HG03097 (cell line): ENCODE measurements around the gene TSPAN5.
A peak's percentile ranks its signal among the peaks of the same experiment; 100 is the strongest.
"Not testable (repeated sequence)": the region's sequence is repeated elsewhere in the genome, so short reads cannot be mapped to it uniquely, and the experiment has no call there.

Source experiments
- ATAC-seq: cut with Tn5 transposase; IDR thresholded peaks from one replicate; pipeline ENCODE4 v1.9.1; 2021; ENCODE audit not compliant: unreplicated experiment, low FRiP score

The TSPAN5 gene

DNA sequence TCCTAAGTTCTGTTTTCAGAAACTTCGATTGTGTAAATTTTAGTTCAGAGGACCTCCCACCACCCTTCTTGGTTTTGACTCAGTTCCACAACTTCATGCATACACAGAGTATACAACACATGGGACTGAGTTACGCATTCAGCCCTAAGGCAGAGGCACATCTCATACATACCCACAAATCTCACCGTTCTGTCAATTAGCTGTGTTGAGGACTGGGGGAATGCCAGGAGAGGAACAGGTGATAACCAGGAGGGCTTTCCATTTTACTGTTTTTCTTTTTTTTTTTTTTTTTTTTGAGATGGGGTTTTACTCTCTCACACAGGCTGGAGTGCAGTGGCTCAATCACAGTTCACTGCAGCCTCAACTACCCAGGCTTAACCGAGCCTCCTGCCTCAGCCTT lies 150.2 kb downstream of the TSPAN5 start:
- no peak for ATAC-seq

DNA sequence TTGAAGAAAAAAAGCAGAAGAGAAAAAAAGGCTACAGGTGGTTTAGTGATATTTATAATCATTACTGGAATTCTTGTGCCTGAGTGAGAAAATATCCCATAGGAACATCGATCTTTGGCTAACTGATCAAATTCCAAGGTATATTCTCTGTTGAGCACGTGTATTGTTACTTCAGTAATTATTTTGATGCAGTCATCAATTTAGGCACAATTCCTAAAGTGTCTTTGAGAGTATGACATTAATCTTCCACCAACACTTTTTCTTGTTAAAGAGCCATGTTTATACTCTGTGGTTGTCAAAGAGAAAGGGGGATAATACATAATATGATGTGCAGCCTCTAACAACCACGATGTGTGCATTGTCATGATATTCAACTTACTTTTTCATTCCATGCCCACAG lies 151.1 kb downstream of the TSPAN5 start:
- ATAC-seq = no peak

- no peak for ATAC-seq
Measured at GRCh38 chr4:98506462-98507132, 151.8 kb downstream of the TSPAN5 start.

- ATAC-seq = no peak
Measured at GRCh38 chr4:98505992-98506391, 152.4 kb downstream of the TSPAN5 start.

GRCh38 chr4:98504091-98504490 lies 154.3 kb downstream of the TSPAN5 start:
- ATAC-seq = no peak

DNA sequence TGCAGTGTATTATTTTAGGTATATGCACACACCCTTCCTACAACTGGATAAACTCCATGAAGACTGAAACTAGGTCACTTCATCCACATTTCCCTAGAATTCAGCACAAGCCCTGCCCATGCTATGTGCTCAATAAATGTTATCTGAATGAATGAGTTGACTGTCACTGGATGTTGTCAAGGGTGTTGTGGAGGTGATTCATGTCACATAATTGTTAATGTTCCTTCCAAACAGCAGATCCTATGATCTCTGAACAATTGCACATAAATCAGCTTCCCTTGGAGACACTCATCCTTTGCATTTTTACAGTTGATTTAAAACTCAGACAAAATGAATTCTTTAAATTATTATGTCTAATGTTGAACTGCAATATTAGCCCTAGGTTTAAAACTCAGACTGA lies 154.7 kb downstream of the TSPAN5 start:
- no peak for ATAC-seq

DNA sequence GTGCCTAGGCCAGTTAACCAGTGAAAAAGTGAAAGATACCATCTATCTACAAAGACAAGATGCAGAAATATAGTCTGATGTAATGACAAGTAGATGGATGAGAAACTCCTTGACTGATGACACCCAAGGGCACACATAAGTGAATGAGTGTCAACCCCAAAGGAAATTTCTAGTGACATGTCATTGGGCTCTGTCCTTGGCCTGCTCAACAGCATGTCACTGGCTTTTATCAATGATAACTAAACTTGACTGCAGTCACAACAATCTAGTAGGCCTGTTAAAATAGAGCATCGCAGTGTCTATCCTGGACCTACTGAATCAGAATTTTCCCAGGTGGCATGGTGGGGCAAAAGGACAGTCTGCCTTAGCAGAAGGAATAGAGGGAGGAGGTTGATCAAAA lies 155.8 kb downstream of the TSPAN5 start:
- ATAC-seq = no peak

- no peak for ATAC-seq
Measured at GRCh38 chr4:98502031-98502430, 156.4 kb downstream of the TSPAN5 start.

DNA sequence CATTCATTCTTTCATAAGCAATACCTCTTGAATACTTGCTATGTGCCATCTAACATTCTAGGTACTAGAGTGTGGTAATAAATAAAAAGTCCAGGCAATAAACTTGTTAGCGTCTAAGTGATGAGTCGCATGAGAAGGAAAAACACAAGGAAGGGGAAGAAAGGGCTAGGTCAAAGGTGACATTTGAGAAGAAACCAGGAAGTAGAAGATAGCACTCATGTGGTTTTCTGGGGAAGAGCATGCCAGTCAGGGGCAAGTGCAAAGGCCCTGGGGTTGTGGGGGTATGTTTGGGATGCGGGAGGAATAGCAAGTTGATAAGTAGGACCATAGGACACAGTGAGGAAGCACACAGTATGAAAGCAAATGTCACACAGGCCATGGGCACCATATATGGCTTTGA lies 157.0 kb downstream of the TSPAN5 start:
- no peak for ATAC-seq

DNA sequence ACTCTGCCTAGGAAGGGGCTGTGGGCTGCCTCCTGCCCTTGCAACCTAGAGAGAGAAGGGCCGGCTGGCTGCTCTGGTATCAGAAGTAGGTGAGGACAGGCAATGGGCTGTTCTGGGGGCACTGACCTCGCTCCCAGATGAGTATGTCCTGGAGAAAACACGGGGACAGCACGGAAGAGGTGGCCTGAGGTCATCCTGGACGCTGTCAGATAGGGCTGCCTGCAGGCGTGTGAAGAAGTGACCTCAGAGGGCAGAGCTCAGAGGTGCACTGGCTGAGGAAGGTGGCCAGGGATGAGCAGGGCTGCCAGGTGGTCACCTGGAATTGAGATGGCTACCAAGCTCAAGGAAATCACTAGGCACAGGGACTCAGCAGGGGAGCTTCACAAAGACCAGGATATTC lies 159.6 kb downstream of the TSPAN5 start:
- ATAC-seq = no peak

DNA sequence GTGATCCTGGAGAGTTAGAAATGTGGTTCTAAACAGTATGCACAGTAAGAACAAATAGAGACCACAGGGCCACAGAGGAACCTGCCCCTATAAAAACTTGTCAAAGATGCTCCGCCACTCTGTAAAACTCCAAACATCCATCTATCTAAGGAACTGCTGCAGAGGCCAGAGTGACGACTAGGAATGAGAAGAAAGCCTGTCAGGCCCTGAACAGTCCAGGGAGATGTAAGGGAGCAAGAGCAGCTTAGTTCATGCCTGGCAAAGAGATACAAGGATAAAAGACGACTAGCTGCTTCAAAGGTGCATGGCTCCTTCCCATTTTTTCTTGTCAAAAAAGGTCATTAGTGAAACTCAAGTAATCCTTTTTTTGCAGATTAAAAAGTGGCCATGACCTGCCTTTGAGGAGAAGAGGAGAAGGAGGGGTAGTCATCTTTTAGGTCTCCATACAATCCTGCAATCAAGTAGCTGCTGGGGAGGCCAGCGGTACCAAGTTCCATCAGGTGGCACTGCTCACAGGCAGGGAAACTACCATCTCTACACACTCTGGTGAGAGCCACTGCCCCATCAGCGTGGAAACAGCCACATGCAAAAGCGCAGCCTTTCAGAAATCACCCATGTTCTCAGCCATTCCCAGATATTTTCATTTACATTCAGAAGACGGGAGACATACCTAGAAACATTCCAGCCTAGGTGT lies 162.1 kb downstream of the TSPAN5 start:
- ATAC-seq = no peak

DNA sequence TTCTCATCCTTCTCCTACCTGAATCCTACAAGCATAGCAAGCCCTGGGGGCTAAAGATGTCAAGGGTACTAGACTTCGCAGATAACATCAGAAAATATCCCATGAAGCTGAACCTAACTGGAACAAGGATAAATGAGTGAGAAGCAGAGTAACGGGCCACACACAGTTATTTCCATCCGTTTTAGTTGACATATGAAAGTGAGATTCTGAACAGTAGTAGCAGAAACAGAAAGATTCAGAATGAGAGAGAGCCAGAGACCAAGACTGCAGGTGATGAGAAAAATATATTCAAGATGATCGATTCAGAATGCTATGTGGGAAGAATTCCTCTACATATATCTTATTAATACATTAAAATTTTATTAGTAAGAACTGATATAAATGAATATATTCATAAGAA lies 165.1 kb downstream of the TSPAN5 start:
- ATAC-seq = no peak

DNA sequence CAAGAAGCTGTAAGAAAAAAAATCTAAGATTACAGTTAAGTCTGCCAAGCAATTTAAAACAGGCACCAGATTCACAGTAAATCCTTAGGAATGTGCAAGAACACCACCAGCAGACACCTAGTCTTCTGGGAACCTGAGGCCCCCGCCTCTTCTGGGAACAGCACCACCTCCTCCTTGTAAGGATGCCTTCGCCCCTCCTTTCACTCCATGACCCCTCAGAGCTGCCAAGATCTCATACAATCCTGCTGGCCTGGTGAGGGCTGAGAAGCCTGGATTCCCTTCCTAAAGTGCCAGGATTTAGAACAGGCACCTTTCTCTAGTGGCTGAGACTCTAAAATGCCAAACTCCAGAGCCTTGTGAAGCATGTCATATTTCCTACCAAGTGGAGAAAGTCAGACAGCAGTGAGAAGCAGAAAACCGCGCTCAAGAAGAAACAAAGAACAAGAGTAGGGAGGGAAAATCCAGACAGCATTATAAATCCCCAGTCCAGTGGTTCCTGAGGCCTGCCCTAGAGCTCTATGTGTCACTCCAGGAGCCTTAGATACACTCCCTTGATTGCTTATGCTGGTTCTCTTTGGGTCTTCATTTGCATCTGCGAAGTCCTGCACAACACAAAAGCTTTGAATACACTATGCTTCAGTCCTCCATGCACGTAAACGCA lies 166.4 kb downstream of the TSPAN5 start:
- ATAC-seq = no peak

DNA sequence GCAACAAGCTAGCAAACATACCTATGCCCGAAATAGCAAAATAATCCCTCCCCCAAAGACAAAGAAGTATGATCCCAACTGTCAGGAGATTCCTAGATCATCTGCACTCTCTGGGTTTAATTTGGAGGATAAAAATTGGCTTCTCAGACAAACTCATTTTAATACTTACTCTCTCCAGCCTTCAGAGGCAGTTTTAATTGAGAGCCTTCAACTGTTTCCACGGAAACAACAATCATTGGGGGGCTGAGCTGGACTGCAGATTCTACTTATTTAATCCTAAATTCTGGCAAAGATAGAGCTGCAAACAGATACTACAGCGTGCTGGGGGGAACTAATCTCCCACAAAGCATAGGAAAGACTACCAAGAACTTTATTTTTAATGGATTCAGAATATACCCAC lies 168.2 kb downstream of the TSPAN5 start:
- no peak for ATAC-seq

- ATAC-seq = no peak
Measured at GRCh38 chr4:98485816-98486345, 172.5 kb downstream of the TSPAN5 start.

- no peak for ATAC-seq
Measured at GRCh38 chr4:98484031-98484430, 174.4 kb downstream of the TSPAN5 start.

GRCh38 chr4:98482847-98483806 lies 175.3 kb downstream of the TSPAN5 start:
- peak; percentile 68 for ATAC-seq

- no peak for ATAC-seq
Measured at GRCh38 chr4:98482503-98482846, 175.9 kb downstream of the TSPAN5 start.

DNA sequence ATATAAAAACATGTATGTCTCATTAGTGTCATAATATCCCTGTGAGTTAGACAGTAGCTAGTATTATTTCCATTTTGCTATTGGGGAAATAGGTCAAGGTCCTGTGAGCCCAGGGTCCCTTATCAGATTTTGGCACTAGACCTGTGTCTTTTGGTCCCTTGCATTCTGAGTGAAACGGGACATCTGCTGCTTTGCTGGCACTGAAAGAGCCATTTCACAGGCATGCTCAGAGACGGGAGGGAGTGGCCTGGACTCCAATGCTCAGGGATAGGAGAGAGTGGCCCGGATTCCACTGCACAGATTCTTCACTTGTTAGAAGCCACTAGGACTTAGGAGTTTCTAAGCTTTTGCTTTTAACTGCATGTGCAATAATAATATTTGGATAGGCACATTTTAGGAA lies 177.2 kb downstream of the TSPAN5 start:
- ATAC-seq = no peak

DNA sequence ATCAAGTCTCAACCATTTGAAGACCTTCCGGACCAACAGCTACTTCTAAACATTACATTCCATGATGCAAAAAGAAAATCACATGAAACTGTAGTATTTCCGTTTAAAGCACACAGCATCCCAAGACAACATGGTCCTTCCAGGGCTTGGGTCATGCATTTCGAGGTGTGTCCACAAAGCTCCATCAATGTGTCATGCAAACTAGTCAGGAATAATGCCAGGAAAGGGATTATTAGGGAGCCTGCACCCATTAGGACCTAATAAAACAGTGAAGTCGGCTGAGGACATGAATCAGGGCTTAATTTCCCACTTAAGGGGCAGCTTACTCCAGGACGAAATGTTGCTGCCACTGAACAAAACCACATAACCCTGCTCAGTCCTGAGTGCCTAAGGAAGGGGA lies 177.9 kb downstream of the TSPAN5 start:
- no peak for ATAC-seq

GRCh38 chr4:98479590-98479989 lies 178.8 kb downstream of the TSPAN5 start:
- not testable (repeated sequence) for ATAC-seq
